H9 (cell line): ENCODE data around the gene UGT1A6. TPM values are rescaled to one million over a fixed set of nuclear protein-coding genes. Genes with fewer than 3 reads are reported as not detected.

Source experiments
- DNase-seq: peaks from one replicate; pipeline ENCODE4 v3.0.0-alpha.2; 2017
- H2AFZ ChIP-seq: one replicate; pipeline ENCODE4 v1.6.1; 2013; ENCODE audit warnings: mild to moderate bottlenecking, low read length, control low read depth, moderate library complexity
- H2AK5ac ChIP-seq: 2 replicates; pipeline ENCODE4 v1.6.1; 2013; ENCODE audit warnings: low read length, control low read depth, mixed read lengths; ENCODE audit not compliant: insufficient read length
- H2BK120ac ChIP-seq: one replicate; pipeline ENCODE4 v1.6.1; 2013; ENCODE audit warnings: low read depth, mild to moderate bottlenecking, low read length, control low read depth, inconsistent platforms; ENCODE audit not compliant: poor library complexity, severe bottlenecking
- H2BK12ac ChIP-seq: 2 replicates; pipeline ENCODE4 v1.6.1; 2013; ENCODE audit warnings: low read length, control low read depth, mixed read lengths, low read depth; ENCODE audit not compliant: insufficient read length
- H2BK15ac ChIP-seq: 2 replicates; pipeline ENCODE4 v1.6.1; 2013; ENCODE audit warnings: low read depth, low read length, control low read depth
- H2BK20ac ChIP-seq: one replicate; pipeline ENCODE4 v1.6.1; 2013; ENCODE audit warnings: low read depth, mild to moderate bottlenecking, low read length, control low read depth, inconsistent platforms; ENCODE audit not compliant: poor library complexity, severe bottlenecking
- H2BK5ac ChIP-seq: 2 replicates; pipeline ENCODE4 v1.6.1; 2013; ENCODE audit warnings: low read length, control low read depth, mixed read lengths; ENCODE audit not compliant: insufficient read length
- H3K14ac ChIP-seq: 2 replicates; pipeline ENCODE4 v1.6.1; 2013; ENCODE audit warnings: low read length, control low read depth; ENCODE audit not compliant: insufficient read depth
- H3K18ac ChIP-seq: 2 replicates; pipeline ENCODE4 v1.6.1; 2013; ENCODE audit warnings: low read depth, mild to moderate bottlenecking, mixed read lengths, low read length, control low read depth; ENCODE audit not compliant: insufficient read length
- H3K23ac ChIP-seq: 2 replicates; pipeline ENCODE4 v1.6.1; 2013; ENCODE audit warnings: low read length, control low read depth, mixed read lengths, low read depth; ENCODE audit not compliant: insufficient read length
- H3K23me2 ChIP-seq: 2 replicates; pipeline ENCODE4 v1.6.1; 2013; ENCODE audit warnings: low read depth, mild to moderate bottlenecking, mixed read lengths, low read length, control low read depth; ENCODE audit not compliant: insufficient read length, poor library complexity, severe bottlenecking
- H3K27ac ChIP-seq: 2 replicates; pipeline ENCODE4 v1.5.1; 2013; ENCODE audit warnings: low read length, control low read depth, mixed read lengths, low read depth; ENCODE audit not compliant: insufficient read length
- H3K27me3 ChIP-seq: 2 replicates; pipeline ENCODE4 v1.6.1; 2013; ENCODE audit warnings: low read length, control low read depth, inconsistent platforms; ENCODE audit not compliant: insufficient read depth
- H3K4ac ChIP-seq: 2 replicates; pipeline ENCODE4 v1.6.1; 2013; ENCODE audit warnings: low read depth, mild to moderate bottlenecking, control low read depth, inconsistent platforms, low read length, moderate library complexity
- H3K4me1 ChIP-seq: 2 replicates; pipeline ENCODE4 v1.6.1; 2013; ENCODE audit warnings: low read length, control low read depth, inconsistent platforms; ENCODE audit not compliant: insufficient read depth
- H3K4me2 ChIP-seq: 2 replicates; pipeline ENCODE4 v1.6.1; 2013; ENCODE audit warnings: low read length, control low read depth, mixed read lengths; ENCODE audit not compliant: insufficient read length, insufficient read depth
- H3K56ac ChIP-seq: 2 replicates; pipeline ENCODE4 v1.6.1; 2013; ENCODE audit warnings: low read depth, mild to moderate bottlenecking, mixed read lengths, low read length, control low read depth; ENCODE audit not compliant: insufficient read length
- H3K79me1 ChIP-seq: 2 replicates; pipeline ENCODE4 v1.6.1; 2013; ENCODE audit warnings: low read depth, mild to moderate bottlenecking, moderate library complexity, low read length, control low read depth, inconsistent platforms; ENCODE audit not compliant: insufficient read depth, poor library complexity, severe bottlenecking
- H3K79me2 ChIP-seq: 2 replicates; pipeline ENCODE4 v1.6.1; 2013; ENCODE audit warnings: low read length, control low read depth, inconsistent platforms; ENCODE audit not compliant: insufficient read depth
- H3K9ac ChIP-seq: 2 replicates; pipeline ENCODE4 v1.6.1; 2013; ENCODE audit warnings: low read length, control low read depth, mixed read lengths; ENCODE audit not compliant: insufficient read length; ENCODE audit errors: extremely low read depth
- H3K9me3 ChIP-seq: one replicate; pipeline ENCODE4 v1.6.1; 2013; ENCODE audit warnings: low read depth, low read length, inconsistent platforms; ENCODE audit not compliant: control insufficient read depth
- H3T11ph ChIP-seq: one replicate; pipeline ENCODE4 v1.6.1; 2013; ENCODE audit warnings: mild to moderate bottlenecking, low read length, control low read depth, inconsistent platforms
- H4K20me1 ChIP-seq: one replicate; pipeline ENCODE4 v1.6.1; 2013; ENCODE audit not compliant: control insufficient read depth, insufficient read length, insufficient read depth
- H4K5ac ChIP-seq: 2 replicates; pipeline ENCODE4 v1.6.1; 2013; ENCODE audit warnings: low read depth, mild to moderate bottlenecking, mixed read lengths, low read length, control low read depth; ENCODE audit not compliant: insufficient read length
- H4K8ac ChIP-seq: replicated peaks from 2 replicates; pipeline ENCODE4 v1.6.1; 2013; ENCODE audit warnings: low read length, control low read depth, mixed read lengths, low read depth; ENCODE audit not compliant: insufficient read length
- H4K91ac ChIP-seq: 2 replicates; pipeline ENCODE4 v1.6.1; 2013; ENCODE audit warnings: low read depth, mild to moderate bottlenecking, moderate library complexity, mixed read lengths, low read length, control low read depth; ENCODE audit not compliant: insufficient read length
- H3K27ac Mint-ChIP-seq, 3 experiments: 2 replicates in 2 of 3; 3 replicates in 1 of 3; pipeline ENCODE4 v1.8.0; 2020 to 2021; ENCODE audit warnings: mixed read lengths in 3 of 3, mild to moderate bottlenecking in 1 of 3, moderate library complexity in 1 of 3
- H3K27me3 Mint-ChIP-seq: 2 replicates; pipeline ENCODE4 v1.8.0; 2021; ENCODE audit warnings: low read depth, mild to moderate bottlenecking, moderate library complexity, mixed read lengths
- H3K36me3 Mint-ChIP-seq, 3 experiments: 2 replicates in 2 of 3; 3 replicates in 1 of 3; pipeline ENCODE4 v1.8.0; 2020 to 2021; ENCODE audit warnings: low read depth in 3 of 3, mixed read lengths in 3 of 3; ENCODE audit not compliant: insufficient read depth in 1 of 3
- H3K4me1 Mint-ChIP-seq, 2 experiments: 2 replicates each; pipeline ENCODE4 v1.8.0; 2020; ENCODE audit warnings: mixed read lengths in 2 of 2
- H3K4me3 Mint-ChIP-seq, 2 experiments: 2 replicates in 1 of 2; 3 replicates in 1 of 2; pipeline ENCODE4 v1.8.0; 2020 to 2021; ENCODE audit warnings: mild to moderate bottlenecking in 2 of 2, mixed read lengths in 2 of 2, moderate library complexity in 1 of 2
- H3K9me3 Mint-ChIP-seq, 2 experiments: 2 replicates in 1 of 2; 3 replicates in 1 of 2; pipeline ENCODE4 v1.8.0; 2020; ENCODE audit warnings: mild to moderate bottlenecking in 2 of 2, mixed read lengths in 2 of 2, moderate library complexity in 1 of 2
- WGBS: extraction: QIAGEN DNeasy Blood & Tissue Kit; methylation state at CpG from one replicate; pipeline ENCODE4 v1.1.7; 2013; ENCODE audit warnings: missing lambda C conversion rate, low lambda C conversion rate, mixed read lengths; ENCODE audit not compliant: insufficient read length; ENCODE audit errors: extremely low coverage; 5-methylcytosine and 5-hydroxymethylcytosine counted together
- total RNA-seq: library from RNA; stranded (reverse); gene quantifications from 2 replicates; pipeline ENCODE4 v1.2.1, GENCODE V29; 2021
- TF ChIP-seq, protein P1 (sequence below): fragments of 200-600 bp; sonication (generic); conservative IDR thresholded peaks from 3 replicates; pipeline ENCODE4 v1.8.0; 2021; ENCODE audit warnings: antibody characterized with exemption, mild to moderate bottlenecking

Gene UGT1A6
- total RNA-seq, 1 experiment from 2014 or later: not detected

- no peak overlapping the region for H3K18ac ChIP-seq
- H2BK120ac ChIP-seq: no peak overlapping the region
- no peak overlapping the region for H3K4me3 Mint-ChIP-seq
- peaks cover 14 to 18% of the 10 kb centered on the region in 2 experiments for H3K9me3 Mint-ChIP-seq
- no peak overlapping the region for H2BK12ac ChIP-seq
- H4K5ac ChIP-seq: no peak overlapping the region
- no peak overlapping the region for H2AK5ac ChIP-seq
- H3K23ac ChIP-seq: no peak overlapping the region
- no peak overlapping the region for H3T11ph ChIP-seq
- no peak overlapping the region for H2AFZ ChIP-seq
- no peaks in the 10 kb centered on the region for H4K20me1 ChIP-seq
- H3K27ac ChIP-seq: no peak overlapping the region
- H3K27ac Mint-ChIP-seq: no peak overlapping the region
- no peaks in the 10 kb centered on the region for H3K79me1 ChIP-seq
- no peaks in the 10 kb centered on the region for H3K79me2 ChIP-seq
- TF ChIP-seq, protein P1, sequence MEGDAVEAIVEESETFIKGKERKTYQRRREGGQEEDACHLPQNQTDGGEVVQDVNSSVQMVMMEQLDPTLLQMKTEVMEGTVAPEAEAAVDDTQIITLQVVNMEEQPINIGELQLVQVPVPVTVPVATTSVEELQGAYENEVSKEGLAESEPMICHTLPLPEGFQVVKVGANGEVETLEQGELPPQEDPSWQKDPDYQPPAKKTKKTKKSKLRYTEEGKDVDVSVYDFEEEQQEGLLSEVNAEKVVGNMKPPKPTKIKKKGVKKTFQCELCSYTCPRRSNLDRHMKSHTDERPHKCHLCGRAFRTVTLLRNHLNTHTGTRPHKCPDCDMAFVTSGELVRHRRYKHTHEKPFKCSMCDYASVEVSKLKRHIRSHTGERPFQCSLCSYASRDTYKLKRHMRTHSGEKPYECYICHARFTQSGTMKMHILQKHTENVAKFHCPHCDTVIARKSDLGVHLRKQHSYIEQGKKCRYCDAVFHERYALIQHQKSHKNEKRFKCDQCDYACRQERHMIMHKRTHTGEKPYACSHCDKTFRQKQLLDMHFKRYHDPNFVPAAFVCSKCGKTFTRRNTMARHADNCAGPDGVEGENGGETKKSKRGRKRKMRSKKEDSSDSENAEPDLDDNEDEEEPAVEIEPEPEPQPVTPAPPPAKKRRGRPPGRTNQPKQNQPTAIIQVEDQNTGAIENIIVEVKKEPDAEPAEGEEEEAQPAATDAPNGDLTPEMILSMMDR: no peak
- no peak for DNase-seq
- no peak overlapping the region for H3K56ac ChIP-seq
- no peak overlapping the region for H3K4ac ChIP-seq
- no peak overlapping the region for H3K14ac ChIP-seq
- H3K9me3 ChIP-seq: no peaks in the 10 kb centered on the region
- no peaks in the 10 kb centered on the region for H3K23me2 ChIP-seq
- no CpG with 5 or more reads among the region's 5 CpGs for WGBS
- H2BK20ac ChIP-seq: no peak overlapping the region
- no peak overlapping the region for H3K9ac ChIP-seq
- peaks cover 2 to 4% of the 10 kb centered on the region in 2 experiments; a peak in 3 of 4 replicates for H3K4me1 Mint-ChIP-seq
- no peaks in the 10 kb centered on the region for H3K27me3 ChIP-seq
- H3K4me1 ChIP-seq: no peaks in the 10 kb centered on the region
- H3K4me2 ChIP-seq: no peak overlapping the region
- H2BK15ac ChIP-seq: no peak overlapping the region
- no peak overlapping the region for H4K91ac ChIP-seq
- H2BK5ac ChIP-seq: no peak overlapping the region
- H3K36me3 Mint-ChIP-seq: peaks cover 0 to 5% (median 4%) of the 10 kb centered on the region in 3 experiments; a peak in 2 of 7 replicates
- H3K27me3 Mint-ChIP-seq: peaks cover 12% of the 10 kb centered on the region
- no peak overlapping the region for H4K8ac ChIP-seq
These were observed 107.0 kb downstream of the UGT1A6 start for GRCh38 chr2:233799716-233800115.
